ENCODE results near the gene TXNDC17. TPM values are rescaled to one million over a fixed set of nuclear protein-coding genes. Genes with fewer than 3 reads are reported as not detected.
"Not testable (repeated sequence)": the region's sequence is repeated elsewhere in the genome, so short reads cannot be mapped to it uniquely, and the experiment has no call there.

The TXNDC17 gene
- total RNA-seq, 1 donor from 2014 or later: 92.7 TPM

DNA sequence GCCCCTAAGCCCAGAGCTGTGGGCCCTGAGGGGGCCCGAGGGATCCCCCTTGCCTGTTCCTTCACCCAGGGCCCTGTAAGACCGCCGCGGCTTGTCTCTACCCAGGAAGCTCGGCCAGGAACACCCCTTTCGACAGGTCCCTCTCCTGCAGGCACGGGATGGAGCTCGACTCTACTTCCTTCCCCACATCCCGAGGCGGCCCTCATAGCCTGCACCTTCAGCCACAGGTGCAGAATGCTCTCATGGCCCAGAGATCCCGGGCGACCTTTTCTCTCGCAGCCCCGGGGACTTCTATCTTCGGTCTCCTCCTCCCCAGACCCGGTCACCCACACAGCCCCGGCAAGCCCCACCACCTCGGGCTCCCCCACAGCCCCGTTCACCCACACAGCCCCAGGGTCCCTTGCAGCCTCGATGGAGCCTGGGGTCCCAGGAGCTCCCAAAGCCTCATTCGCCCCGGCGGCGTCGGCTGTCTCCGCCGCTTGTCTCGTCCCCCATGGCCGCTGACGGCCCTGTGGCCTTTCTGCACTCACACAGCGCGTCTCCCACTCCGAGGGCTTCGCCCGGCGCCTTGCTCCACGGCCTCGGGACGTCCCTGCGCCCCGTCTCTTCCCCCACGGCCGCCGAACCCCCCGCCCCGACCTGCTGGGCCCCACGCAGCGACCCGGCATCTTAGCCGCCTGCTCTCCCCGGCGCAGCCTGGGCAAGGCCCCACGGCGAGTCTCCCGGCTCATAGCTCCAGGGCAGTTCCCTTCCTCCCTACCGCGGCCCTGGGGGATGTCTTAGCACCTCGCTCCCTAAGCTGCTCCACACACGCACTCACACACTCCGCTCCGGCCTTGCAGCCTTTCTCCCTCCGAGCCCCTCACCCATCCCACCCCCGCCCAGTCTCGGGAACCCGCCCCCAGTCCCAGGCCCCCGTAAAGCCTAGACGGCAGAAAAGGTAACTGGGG lies 999 bp upstream of the TXNDC17 start:
- intact Hi-C loops (cut with micrococcal nuclease): loop anchor here (1.0 to 10.0 kb wide), 6 partner anchors 11 to 1155 kb away; partner anchors contain the start of genes C17orf100, DERL2, MED31 and MIS12
- peak overlapping the region; percentile 99 for H3K27ac Mint-ChIP-seq
- DNase-seq (ENCODE audit: low spot score): no peak
- no peaks in the 10 kb centered on the region for H3K27me3 Mint-ChIP-seq (ENCODE audit: low read depth)
- H3K36me3 Mint-ChIP-seq (ENCODE audit: low read depth): peaks cover 37% of the 10 kb centered on the region
- no peaks in the 10 kb centered on the region for H3K9me3 Mint-ChIP-seq
- H3K4me1 Mint-ChIP-seq (ENCODE audit: low read depth): peaks cover 48% of the 10 kb centered on the region
- H3K4me3 Mint-ChIP-seq (ENCODE audit: low read depth): peak overlapping the region; percentile 90

DNA sequence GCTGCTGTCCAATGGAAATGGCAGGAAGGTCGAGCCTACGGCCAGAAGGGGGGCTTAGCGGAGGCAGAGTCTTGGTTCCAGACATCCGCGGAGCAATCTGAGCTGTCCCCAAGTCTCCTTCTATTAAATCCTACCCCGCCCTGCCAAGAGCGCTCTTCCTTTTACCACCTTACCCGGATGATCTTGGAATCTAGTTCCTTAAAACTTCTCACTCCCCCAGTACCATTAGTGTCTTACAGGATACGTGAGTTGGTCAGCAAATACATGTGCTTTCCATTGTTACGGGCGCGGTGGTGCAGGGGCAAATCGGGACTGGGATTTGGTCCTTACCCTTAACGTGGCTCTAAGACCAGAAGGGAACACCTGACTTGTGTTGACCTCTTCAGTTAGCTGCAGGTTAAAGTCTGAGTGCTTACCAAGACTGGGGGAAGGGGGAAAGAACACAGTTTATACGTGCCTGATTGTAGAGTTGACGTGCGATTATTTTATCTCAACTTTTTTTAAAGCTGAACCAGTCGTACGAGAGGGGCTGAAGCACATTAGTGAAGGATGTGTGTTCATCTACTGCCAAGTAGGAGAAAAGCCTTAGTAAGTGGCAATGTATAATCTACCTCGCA lies 495 bp downstream of the TXNDC17 start:
- H3K4me1 Mint-ChIP-seq (ENCODE audit: low read depth): peaks cover 55% of the 10 kb centered on the region
- H3K9me3 Mint-ChIP-seq: no peaks in the 10 kb centered on the region
- DNase-seq (ENCODE audit: low spot score): no peak

DNA sequence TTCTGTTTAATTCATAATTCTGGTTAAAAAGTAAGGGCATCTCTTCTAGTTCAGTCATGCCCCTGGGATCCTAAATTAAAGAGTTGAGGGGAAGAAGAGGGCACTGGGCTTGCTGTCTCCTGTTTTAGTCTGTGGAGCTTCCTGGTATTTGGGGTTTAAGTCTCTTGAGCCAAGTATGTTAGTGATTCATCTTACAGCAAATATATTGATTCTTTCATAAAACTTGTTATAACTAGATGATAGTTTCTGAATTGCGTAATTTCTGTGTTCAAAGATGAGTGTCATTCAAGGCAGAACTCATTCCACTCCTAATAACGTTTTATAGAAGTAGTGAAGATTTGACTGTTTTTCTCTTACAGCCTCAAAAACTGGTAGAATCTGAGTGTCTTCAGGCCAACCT lies 1.7 kb downstream of the TXNDC17 start:
- Mint-ChIP-seq H3K27ac (peak overlapping the region; percentile 71), H3K27me3 (ENCODE audit: low read depth) (no peaks in the 10 kb centered on the region), H3K4me3 (ENCODE audit: low read depth) (peak overlapping the region; percentile 90), H3K9me3 (no peaks in the 10 kb centered on the region), H3K4me1 (ENCODE audit: low read depth) (peaks cover 59% of the 10 kb centered on the region), H3K36me3 (ENCODE audit: low read depth) (peaks cover 61% of the 10 kb centered on the region)
- intact Hi-C loops (cut with micrococcal nuclease): loop anchor here (5.0 to 10.0 kb wide), 5 partner anchors 65 to 1158 kb away; partner anchors contain the start of genes DERL2, MIS12, NLRP1 and PIMREG
- no peak for DNase-seq (ENCODE audit: low spot score)

More for the DNA sequence above, 495 bp downstream of the TXNDC17 start:
- H3K4me3 Mint-ChIP-seq (ENCODE audit: low read depth): peak overlapping the region; percentile 90
- intact Hi-C loops (cut with micrococcal nuclease): loop anchor here (5.0 to 10.0 kb wide), 5 partner anchors 64 to 1157 kb away; partner anchors contain the start of genes DERL2, MIS12, NLRP1 and PIMREG
- H3K36me3 Mint-ChIP-seq (ENCODE audit: low read depth): peaks cover 49% of the 10 kb centered on the region
- H3K27me3 Mint-ChIP-seq (ENCODE audit: low read depth): no peaks in the 10 kb centered on the region
- H3K27ac Mint-ChIP-seq: peak overlapping the region; percentile 99

DNA sequence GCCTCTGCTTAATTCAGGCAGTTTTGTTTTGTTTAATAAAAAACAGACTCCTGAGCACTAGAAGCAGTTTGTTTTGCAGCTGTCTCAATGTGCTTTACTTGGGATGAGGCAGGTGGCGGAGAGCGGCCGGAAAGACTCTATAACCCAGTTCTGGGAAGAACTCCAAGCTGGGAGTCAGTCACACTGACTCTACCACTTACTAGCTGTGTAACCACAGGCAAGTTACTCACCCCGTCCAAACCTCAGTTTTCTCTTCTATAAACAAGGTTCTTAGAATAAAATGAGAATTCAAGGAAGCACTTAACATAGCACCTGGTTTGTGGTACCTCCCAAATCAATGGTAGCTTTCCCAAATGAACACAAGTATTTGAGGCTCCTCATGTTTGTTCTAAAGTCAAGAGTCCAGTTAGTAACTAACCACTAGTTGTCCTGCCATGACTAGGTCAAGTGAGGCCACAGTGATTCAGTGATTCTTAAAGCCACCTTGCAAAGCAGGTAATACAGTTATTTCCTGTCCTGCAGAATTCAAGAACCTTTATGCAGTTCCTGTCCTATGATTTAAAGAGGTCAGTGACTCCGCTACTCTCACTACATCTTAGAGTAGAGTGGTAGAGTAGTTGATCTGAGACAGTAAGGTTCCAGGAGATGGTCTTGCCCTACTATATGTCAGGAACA lies 2.7 kb downstream of the TXNDC17 start:
- Mint-ChIP-seq H3K36me3 (ENCODE audit: low read depth) (peaks cover 71% of the 10 kb centered on the region), H3K27me3 (ENCODE audit: low read depth) (no peaks in the 10 kb centered on the region), H3K9me3 (no peaks in the 10 kb centered on the region), H3K4me1 (ENCODE audit: low read depth) (peaks cover 60% of the 10 kb centered on the region), H3K27ac (no peak overlapping the region), H3K4me3 (ENCODE audit: low read depth) (no peak overlapping the region)
- no peak for DNase-seq (ENCODE audit: low spot score)
- intact Hi-C loops (cut with micrococcal nuclease): loop anchor here (5.0 to 10.0 kb wide), 5 partner anchors 66 to 1159 kb away; partner anchors contain the start of genes DERL2, MIS12, NLRP1 and PIMREG

DNA sequence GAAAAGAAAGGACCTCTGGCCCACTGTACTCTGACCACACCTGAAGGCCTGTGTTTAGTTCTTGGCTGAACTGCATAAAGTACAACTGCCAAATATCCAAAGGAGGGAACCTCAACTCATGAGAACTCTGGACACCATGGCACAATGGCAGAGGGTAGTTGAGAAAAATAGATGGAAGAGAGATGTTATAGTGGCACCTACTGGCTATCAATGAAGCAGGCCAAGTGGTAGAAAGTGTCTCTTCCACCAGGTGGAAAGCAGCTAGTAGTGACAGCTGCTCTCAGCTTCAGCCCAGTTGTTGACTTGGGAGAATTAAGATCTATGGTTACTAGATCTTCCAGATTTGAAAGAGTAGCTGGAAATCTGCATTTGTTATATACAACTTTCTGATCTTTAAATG lies 7.3 kb downstream of the TXNDC17 start:
- intact Hi-C loops (cut with micrococcal nuclease): loop anchor here (10.0 kb wide), 3 partner anchors 203 to 1163 kb away; partner anchors contain the start of genes DERL2, MIS12, NLRP1 and PIMREG
- Mint-ChIP-seq H3K27ac (no peak overlapping the region), H3K4me3 (ENCODE audit: low read depth) (no peak overlapping the region), H3K9me3 (no peaks in the 10 kb centered on the region), H3K27me3 (ENCODE audit: low read depth) (peaks cover under 1% of the 10 kb centered on the region), H3K36me3 (ENCODE audit: low read depth) (peaks cover 62% of the 10 kb centered on the region), H3K4me1 (ENCODE audit: low read depth) (peaks cover 58% of the 10 kb centered on the region)
- no peak for DNase-seq (ENCODE audit: low spot score)

DNA sequence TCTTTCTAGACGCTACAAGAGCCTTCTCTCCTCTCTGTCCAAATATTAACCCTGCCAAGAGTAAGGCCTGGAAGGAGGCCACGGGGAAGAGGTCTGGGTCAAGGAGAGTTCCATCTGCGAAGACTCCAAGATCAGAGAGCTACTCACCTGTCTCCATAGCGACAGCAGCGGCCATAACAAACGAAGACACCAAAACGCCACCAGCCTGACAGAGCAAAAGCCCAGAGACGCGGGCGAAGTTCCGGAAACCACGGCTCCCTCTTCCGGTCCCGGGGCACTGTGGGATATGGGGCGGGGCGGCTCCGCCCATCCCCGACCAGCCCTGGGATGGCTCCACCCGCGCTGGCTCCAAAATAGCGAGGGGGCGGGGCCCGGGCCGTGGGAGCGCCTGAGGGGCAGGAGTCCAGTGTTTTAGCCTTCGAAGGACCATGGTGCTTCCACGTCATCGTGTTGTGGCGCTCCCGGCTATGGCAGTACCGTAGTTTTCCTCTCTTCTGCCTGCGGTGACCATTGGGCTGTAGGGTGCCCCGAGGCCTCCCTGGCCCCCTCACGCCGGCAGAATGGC lies 10.6 kb downstream of the TXNDC17 start, which contains the start of the genes C17orf100 and MED31:
Gene C17orf100 (plus strand): TSS at position 409 of the 565 bp plus-strand sequence. CDS start 152 bp downstream, at position 561.
Gene MED31 (minus strand): TSS at position 252 of the 565 bp plus-strand sequence. CDS start 77 bp downstream, at position 175.
- Mint-ChIP-seq H3K27ac (peak within 1 kb of the TSS; percentile 99), H3K4me1 (ENCODE audit: low read depth) (peaks cover 51% of the 10 kb centered on the region), H3K4me3 (ENCODE audit: low read depth) (peak within 1 kb of the TSS; percentile 96), H3K9me3 (no peaks in the 10 kb centered on the region), H3K36me3 (ENCODE audit: low read depth) (peaks cover 36% of the 10 kb centered on the region), H3K27me3 (ENCODE audit: low read depth) (peaks cover 25% of the 10 kb centered on the region)
- intact Hi-C loops (cut with micrococcal nuclease): loop anchor here (1.0 to 10.0 kb wide), 3 partner anchors 11 to 363 kb away; partner anchors contain the start of genes KIAA0753 and XAF1
- peak; percentile 94 for DNase-seq (ENCODE audit: low spot score)

DNA sequence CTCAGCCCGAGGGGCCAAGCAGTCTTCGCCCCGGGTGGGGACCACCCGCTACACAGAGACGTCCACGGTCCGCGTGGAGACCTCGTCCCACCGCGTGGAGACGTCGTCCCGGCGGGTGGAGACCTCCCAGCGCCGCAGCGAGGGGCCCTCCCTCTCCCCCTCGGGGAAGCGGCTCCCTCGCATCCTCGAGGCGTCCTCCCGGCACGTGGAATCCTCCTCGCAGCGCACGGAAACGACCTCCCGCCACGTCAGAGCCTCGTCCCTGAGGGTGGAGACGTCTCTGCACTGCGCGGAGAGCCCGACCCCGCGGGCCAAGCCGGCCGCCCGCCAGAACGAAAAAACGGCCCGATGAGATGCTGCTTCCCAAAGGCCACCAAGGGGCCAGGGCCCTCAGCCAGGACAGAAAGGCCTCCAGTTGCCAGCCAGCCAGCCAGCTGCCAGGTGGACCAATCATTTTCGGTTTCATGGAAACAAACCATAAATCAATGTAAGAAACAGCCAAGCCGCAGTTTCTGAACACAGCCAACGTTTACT lies 11.1 kb downstream of the TXNDC17 start:
- Mint-ChIP-seq H3K27me3 (ENCODE audit: low read depth) (peaks cover 25% of the 10 kb centered on the region), H3K9me3 (no peaks in the 10 kb centered on the region), H3K36me3 (ENCODE audit: low read depth) (peaks cover 30% of the 10 kb centered on the region), H3K4me3 (ENCODE audit: low read depth) (peak overlapping the region; percentile 45), H3K4me1 (ENCODE audit: low read depth) (peaks cover 49% of the 10 kb centered on the region), H3K27ac (no peak overlapping the region)
- intact Hi-C loops (cut with micrococcal nuclease): loop anchor here (1.0 to 10.0 kb wide), 3 partner anchors 12 to 363 kb away; partner anchors contain the start of genes KIAA0753 and XAF1
- no peak for DNase-seq (ENCODE audit: low spot score)

DNA sequence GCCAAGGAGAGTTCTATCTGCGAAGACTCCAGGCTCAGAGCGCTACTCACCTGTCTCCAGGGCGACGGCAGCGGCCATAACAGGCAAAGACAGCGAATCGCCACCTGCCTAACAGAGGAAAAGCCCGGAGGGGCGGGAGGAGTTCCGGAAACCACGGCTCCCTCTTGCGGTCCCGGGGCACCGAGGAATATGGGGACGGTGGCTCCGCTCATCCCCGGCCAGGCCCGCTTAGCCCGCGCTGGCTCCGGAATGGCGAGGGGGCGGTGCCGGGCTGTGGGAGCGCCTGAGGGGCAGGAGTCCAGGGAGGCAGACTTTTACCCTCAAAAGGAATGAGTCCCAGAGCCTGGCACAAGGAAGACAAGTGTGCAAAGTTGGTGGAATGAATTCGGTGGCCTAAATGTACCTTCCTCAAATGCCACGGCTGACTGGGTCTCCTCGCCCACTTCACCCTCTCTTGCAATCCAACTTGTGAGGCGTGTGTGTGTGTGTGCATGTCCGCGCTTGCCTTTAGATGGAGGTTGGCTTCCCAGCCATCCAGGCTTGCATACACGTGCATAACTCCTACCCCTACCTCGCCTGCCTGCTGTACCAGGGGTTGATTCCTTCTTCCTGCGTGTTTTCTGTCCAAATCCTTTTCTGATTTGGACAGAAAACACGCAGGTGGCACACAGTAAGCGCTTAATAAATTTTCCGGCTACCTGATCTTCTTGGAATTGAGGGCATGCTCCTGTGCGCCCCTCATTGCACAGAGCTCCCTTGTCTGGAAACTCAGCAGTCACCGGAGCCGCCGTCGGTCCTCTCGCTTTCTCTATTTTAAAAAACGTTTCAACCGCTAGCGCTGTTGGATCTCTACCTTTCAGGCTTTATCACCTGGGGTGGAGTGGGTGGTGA lies 14.2 kb downstream of the TXNDC17 start:
- intact Hi-C loops (cut with micrococcal nuclease): loop anchor here (10.0 kb wide), 1 partner anchor 100 kb away; the partner anchor contains the start of gene XAF1
- no peak overlapping the region for H3K27ac Mint-ChIP-seq
- peak overlapping the region; percentile 76 for H3K4me3 Mint-ChIP-seq (ENCODE audit: low read depth)
- no peaks in the 10 kb centered on the region for H3K9me3 Mint-ChIP-seq
- H3K36me3 Mint-ChIP-seq (ENCODE audit: low read depth): peaks cover 8% of the 10 kb centered on the region
- H3K4me1 Mint-ChIP-seq (ENCODE audit: low read depth): peaks cover 39% of the 10 kb centered on the region
- DNase-seq (ENCODE audit: low spot score): no peak
- H3K27me3 Mint-ChIP-seq (ENCODE audit: low read depth): peaks cover 34% of the 10 kb centered on the region

DNA sequence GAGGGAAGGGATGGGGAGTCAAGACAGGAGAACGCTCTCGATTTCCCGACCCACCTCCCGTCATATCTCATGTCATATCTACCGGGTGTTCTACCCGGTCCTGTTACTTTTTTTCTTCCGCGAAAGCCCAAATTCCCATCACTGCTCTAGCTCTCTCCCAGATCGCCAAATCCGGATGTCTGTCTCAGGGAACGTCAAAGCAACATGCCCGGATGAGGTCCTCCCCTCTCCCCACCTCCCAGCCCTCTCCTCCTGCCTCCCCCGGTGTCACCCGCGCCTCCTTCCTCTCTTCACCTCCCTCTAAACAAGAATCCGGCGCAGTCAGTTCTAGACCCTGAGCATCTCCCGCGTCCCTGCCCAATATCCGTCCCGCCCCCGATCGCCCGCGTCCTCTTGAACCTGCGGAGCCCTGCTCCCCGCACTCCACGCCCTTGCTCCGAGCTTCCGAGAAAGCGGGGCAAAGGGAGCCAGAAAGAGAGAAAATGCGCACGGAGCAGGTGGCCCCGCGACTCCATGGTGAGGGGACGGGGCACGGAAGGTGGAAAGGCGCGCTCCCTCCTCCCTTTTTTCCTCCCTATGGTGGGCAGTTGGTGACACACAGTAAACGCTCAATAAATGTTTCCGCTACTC lies 15.0 kb downstream of the TXNDC17 start:
- Mint-ChIP-seq H3K4me3 (ENCODE audit: low read depth) (peak overlapping the region; percentile 76), H3K4me1 (ENCODE audit: low read depth) (peaks cover 41% of the 10 kb centered on the region), H3K27me3 (ENCODE audit: low read depth) (peaks cover 41% of the 10 kb centered on the region)
- H3K27ac Mint-ChIP-seq; DNase-seq (ENCODE audit: low spot score); H3K9me3 Mint-ChIP-seq; H3K36me3 Mint-ChIP-seq (ENCODE audit: low read depth): not testable (repeated sequence)
- intact Hi-C loops (cut with micrococcal nuclease): loop anchor here (10.0 kb wide), 1 partner anchor 99 kb away; the partner anchor contains the start of gene XAF1

DNA sequence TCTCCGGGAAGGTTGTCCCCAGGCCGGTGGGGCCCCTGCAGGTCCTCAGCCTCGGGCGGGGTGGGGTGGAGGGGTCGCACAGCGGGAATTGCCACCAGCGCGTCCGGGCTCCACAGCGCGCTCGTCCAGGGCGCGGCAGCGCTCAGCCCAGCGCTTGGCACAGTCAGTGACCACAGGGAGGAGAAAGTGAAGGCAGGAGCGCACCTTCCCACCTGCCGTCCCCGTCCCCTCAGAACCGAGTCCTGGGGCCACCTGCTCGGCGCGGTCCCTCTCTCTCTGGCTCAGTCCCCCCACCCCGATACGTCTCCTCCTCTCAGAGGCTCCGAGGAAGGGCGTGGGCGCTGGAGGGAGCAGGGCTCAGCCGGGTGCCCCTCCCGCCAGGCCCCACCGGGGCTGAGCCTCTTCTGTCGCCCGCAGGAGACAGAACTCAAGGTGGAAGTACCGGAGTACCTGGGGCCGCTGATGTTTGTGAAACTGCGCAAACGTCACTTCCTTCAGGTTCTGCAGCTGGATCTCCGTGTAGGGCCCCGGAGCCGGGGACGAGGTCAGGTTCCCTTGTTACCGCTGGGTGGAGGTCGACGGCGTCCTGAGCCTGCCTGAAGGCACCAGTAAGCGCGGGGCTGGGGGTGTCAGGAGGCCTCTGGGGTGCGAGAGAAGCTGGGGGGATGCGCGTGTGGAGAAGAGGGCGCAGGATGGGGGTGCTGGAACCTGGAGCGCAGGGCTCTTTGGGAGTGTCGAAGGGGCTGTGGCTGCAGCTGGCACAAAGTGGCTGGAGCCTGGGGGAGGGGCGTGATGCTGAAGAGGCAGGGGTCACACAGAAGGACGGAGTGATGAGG lies 16.2 kb downstream of the TXNDC17 start:
- H3K4me3 Mint-ChIP-seq (ENCODE audit: low read depth): peak overlapping the region; percentile 77
- DNase-seq (ENCODE audit: low spot score): peak; percentile 54
- intact Hi-C loops (cut with micrococcal nuclease): loop anchor here (10.0 kb wide), 1 partner anchor 98 kb away; the partner anchor contains the start of gene XAF1
- H3K27ac Mint-ChIP-seq; H3K36me3 Mint-ChIP-seq (ENCODE audit: low read depth); H3K9me3 Mint-ChIP-seq: not testable (repeated sequence)
- H3K4me1 Mint-ChIP-seq (ENCODE audit: low read depth): peaks cover 50% of the 10 kb centered on the region
- peaks cover 45% of the 10 kb centered on the region for H3K27me3 Mint-ChIP-seq (ENCODE audit: low read depth)
